Stomach (tissue), 9 donors: ENCODE results near the gene CD300C. TPM values are rescaled to one million over a fixed set of nuclear protein-coding genes. Genes with fewer than 3 reads are reported as not detected.
A peak's percentile ranks its signal among the peaks of the same experiment; 100 is the strongest.

Experiments used
- DNase-seq, 2 donors: peaks; one replicate each; pipeline versions ENCODE4 v3.0.0 to v3.0.0-alpha.2; 2013 to 2019
- H3K27ac ChIP-seq, 5 donors: fragments of 200-600 bp in 4 of 5; sonication (generic) in 4 of 5; one replicate each; pipeline ENCODE4 v1.5.1; 2013 to 2019; ENCODE audit warnings: mild to moderate bottlenecking in 1 of 5, moderate library complexity in 1 of 5
- H3K27me3 ChIP-seq, 3 donors: fragments of 200-600 bp; sonication (generic); one replicate each; pipeline ENCODE4 v1.5.1; 2017 to 2019; ENCODE audit warnings: mixed run types in 1 of 3
- H3K36me3 ChIP-seq, 4 donors: fragments of 200-600 bp; sonication (generic); 1 replicate in 3 of 4; 2 replicates in 1 of 4; pipeline ENCODE4 v1.5.1; 2016 to 2019
- H3K4me1 ChIP-seq, 4 donors: fragments of 200-600 bp; sonication (generic); one replicate each; pipeline ENCODE4 v1.5.1; 2016 to 2019
- H3K4me3 ChIP-seq, 4 donors: fragments of 200-600 bp; sonication (generic) in 3 of 4; one replicate each; pipeline ENCODE4 v1.5.1; 2016 to 2019; ENCODE audit warnings: mild to moderate bottlenecking in 1 of 4
- H3K9me3 ChIP-seq, 4 donors: fragments of 200-600 bp; sonication (generic); one replicate each; pipeline ENCODE4 v1.5.1; 2016 to 2019
- EP300 ChIP-seq: sonication (generic); formaldehyde crosslinking; IDR thresholded peaks from one replicate; pipeline ENCODE4 v1.6.1; 2017; ENCODE audit warnings: antibody characterized with exemption
- POLR2A ChIP-seq, 4 donors: fragments of 450-650 bp; IDR thresholded peaks; one replicate each; pipeline ENCODE4 v1.6.1; 2016; ENCODE audit warnings: antibody characterized with exemption in 4 of 4, control low read depth in 2 of 4, mild to moderate bottlenecking in 1 of 4, moderate library complexity in 1 of 4
- POLR2AphosphoS5 ChIP-seq, 3 donors: sonication (generic); formaldehyde crosslinking; IDR thresholded peaks; one replicate each; pipeline ENCODE4 v1.6.1; 2016; ENCODE audit warnings: antibody characterized with exemption in 3 of 3
- WGBS, 5 donors: extraction: QIAGEN DNeasy Blood & Tissue Kit in 3 of 5; methylation state at CpG; one replicate each; pipeline versions ENCODE4 v1.1.5 to v1.1.7; 2013 to 2018; 5-methylcytosine and 5-hydroxymethylcytosine counted together
- intact Hi-C: fragments of 100-400 bp; cut with DNase I; formaldehyde crosslinking; loops from one replicate; pipeline ENCODE4 v1.15.1; 2023; ENCODE audit warnings: low total_unique reads
- polyA plus RNA-seq, 3 donors: library from polyadenylated mRNA; stranded (reverse); fragments of 200-250 nt; gene quantifications; one replicate each; pipeline ENCODE4 v1.2.3, GENCODE V29; 2013
- total RNA-seq, 5 donors: library from RNA; depleted of rRNA; stranded (reverse); fragments of >200 nt; gene quantifications; one replicate each; pipeline versions ENCODE4 v1.1.0 to v1.2.3, GENCODE V29; 2014 to 2016
- TF ChIP-seq, protein P1 (sequence below), 7 experiments: fragments of 450-650 bp in 4 of 7; fragments of 200-600 bp in 3 of 7; sonication (generic) in 3 of 7; IDR thresholded peaks; one replicate each; pipeline ENCODE4 v1.5.1; 2016 to 2019; ENCODE audit warnings: antibody characterized with exemption in 7 of 7, control low read depth in 2 of 7, mild to moderate bottlenecking in 1 of 7
- donor health status: healthy with polysubstance abuse.
- donor health status: Bipolar disorder and iron deficiency.
- donor health status: healthy.

CD300C gene
- total and polyA plus RNA-seq, 8 donors: 0.13 to 1.6 (median 0.75) TPM; not detected in 5

DNA sequence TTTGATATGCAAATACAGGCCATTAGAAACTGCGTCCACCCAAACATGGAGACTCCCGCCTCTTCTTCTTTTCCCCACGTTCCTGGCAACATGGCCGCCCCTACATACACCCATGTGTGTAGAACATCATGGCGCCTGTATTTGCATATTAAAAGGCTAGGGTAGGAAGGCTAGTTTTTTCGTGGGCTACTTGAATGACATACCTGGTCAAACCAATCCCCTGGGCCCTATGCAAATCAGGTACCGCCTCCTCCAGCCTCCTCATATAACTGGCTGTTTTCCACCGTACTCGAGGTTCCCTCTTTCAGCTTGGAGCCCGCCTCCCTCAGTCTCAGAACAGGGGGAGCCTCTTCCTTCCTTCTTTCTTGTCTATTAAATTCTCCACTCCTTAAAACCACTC is 13.8 kb downstream of the CD300C start:
- H3K27me3 ChIP-seq: peaks cover 0 to 6% (median 5%) of the 10 kb centered on the region in 3 donors
- no peaks in the 10 kb centered on the region for H3K36me3 ChIP-seq
- WGBS, 5 donors: 53 to 68% (median 65%) methylated on average over 10 of the region's 10 CpGs
- intact Hi-C loops: no loop called here
- DNase-seq: peak; percentile 28 to 35
- peak overlapping the region in 2 of 4 donors; percentile 15 to 24 for H3K4me3 ChIP-seq
- peaks cover 0 to 4% (median 0%) of the 10 kb centered on the region in 4 donors for H3K9me3 ChIP-seq
- no peak for TF ChIP-seq EP300
- TF ChIP-seq, protein P1, sequence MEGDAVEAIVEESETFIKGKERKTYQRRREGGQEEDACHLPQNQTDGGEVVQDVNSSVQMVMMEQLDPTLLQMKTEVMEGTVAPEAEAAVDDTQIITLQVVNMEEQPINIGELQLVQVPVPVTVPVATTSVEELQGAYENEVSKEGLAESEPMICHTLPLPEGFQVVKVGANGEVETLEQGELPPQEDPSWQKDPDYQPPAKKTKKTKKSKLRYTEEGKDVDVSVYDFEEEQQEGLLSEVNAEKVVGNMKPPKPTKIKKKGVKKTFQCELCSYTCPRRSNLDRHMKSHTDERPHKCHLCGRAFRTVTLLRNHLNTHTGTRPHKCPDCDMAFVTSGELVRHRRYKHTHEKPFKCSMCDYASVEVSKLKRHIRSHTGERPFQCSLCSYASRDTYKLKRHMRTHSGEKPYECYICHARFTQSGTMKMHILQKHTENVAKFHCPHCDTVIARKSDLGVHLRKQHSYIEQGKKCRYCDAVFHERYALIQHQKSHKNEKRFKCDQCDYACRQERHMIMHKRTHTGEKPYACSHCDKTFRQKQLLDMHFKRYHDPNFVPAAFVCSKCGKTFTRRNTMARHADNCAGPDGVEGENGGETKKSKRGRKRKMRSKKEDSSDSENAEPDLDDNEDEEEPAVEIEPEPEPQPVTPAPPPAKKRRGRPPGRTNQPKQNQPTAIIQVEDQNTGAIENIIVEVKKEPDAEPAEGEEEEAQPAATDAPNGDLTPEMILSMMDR (IDR thresholded peaks at IDR 0.05): no peak
- peak in 1 of 3 donors; percentile 39 for TF ChIP-seq POLR2AphosphoS5 (IDR thresholded peaks at IDR 0.05)
- TF ChIP-seq POLR2A (IDR thresholded peaks at IDR 0.05): no peak
- H3K27ac ChIP-seq: peak overlapping the region in 2 of 5 donors; percentile 22 to 31
- peaks cover 0 to 3% (median 0%) of the 10 kb centered on the region in 4 donors for H3K4me1 ChIP-seq

DNA sequence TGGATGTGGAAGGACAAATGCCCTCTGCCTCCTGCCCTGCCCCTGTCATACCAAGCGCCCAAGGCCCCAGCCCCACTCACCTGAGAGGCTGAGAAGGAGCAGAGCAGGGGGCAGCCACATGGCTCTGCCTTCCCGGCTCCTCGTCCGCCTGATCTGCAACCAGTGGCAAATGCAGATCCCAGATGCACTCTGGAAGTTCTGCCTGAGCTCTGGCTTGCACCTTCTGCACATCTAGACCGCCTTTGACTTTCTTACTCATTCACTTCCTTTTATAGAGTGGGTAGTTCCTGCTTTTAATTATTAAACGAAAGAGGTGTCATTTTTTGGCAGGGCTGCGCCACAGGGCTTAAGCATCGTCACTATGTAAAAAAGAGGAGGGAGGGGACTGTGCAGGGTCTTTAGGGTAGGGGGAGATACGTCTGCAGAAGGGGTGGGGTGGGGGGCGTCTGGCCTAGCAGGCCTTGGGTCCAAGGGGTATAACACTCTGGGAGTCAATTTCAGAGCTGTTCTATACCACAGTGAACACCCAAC is 14.6 kb downstream of the CD300C start, which contains the start of gene CD300LB:
TSS of gene CD300LB (minus strand) at position 245 of the 531 bp plus-strand sequence. CDS start at position 120, 125 bp downstream.
- H3K9me3 ChIP-seq: peaks cover 0 to 4% (median 0%) of the 10 kb centered on the region in 4 donors
- intact Hi-C loops: no loop called here
- peaks cover 0 to 6% (median 5%) of the 10 kb centered on the region in 3 donors for H3K27me3 ChIP-seq
- DNase-seq: peak in 1 of 2 donors; percentile 24
- no peak for TF ChIP-seq POLR2AphosphoS5 (IDR thresholded peaks at IDR 0.05)
- TF ChIP-seq, protein P1 (IDR thresholded peaks at IDR 0.05): no peak
- TF ChIP-seq EP300: no peak
- TF ChIP-seq POLR2A (IDR thresholded peaks at IDR 0.05): no peak
- no peaks in the 10 kb centered on the region for H3K4me1 ChIP-seq
- no peaks in the 10 kb centered on the region for H3K36me3 ChIP-seq
- H3K4me3 ChIP-seq: peak within 1 kb of the TSS in 2 of 4 donors; percentile 15 to 24
- 48 to 66% (median 61%) methylated on average over 10 of the region's 10 CpGs for WGBS, 5 donors
- peak within 1 kb of the TSS in 2 of 5 donors; percentile 22 to 31 for H3K27ac ChIP-seq

DNA sequence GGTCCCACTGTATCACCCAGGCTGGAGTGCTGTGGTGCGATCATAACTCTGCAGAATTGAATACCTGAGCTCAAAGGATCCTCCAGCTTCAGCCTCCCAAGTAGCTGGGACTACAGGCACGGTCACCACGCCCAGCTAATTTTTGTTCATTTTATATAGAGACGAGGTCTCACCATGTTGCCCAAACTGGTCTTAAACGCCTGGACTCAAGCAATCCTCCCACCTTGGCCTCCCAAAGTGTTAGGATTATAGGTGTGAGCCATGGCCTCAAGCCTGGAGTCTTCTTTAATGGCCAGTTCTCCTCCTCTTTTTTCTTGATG is 15.1 kb downstream of the CD300C start:
- intact Hi-C loops: no loop called here
- H3K36me3 ChIP-seq: no peaks in the 10 kb centered on the region
- H3K4me3 ChIP-seq: no peak overlapping the region
- no peak overlapping the region for H3K27ac ChIP-seq
- no peak for TF ChIP-seq POLR2AphosphoS5 (IDR thresholded peaks at IDR 0.05)
- TF ChIP-seq EP300: no peak
- TF ChIP-seq POLR2A (IDR thresholded peaks at IDR 0.05): no peak
- TF ChIP-seq, protein P1 (IDR thresholded peaks at IDR 0.05): no peak
- H3K4me1 ChIP-seq: no peaks in the 10 kb centered on the region
- H3K27me3 ChIP-seq: peaks cover 0 to 6% (median 5%) of the 10 kb centered on the region in 3 donors
- 58 to 83% (median 77%) methylated on average over 5 of the region's 5 CpGs for WGBS, 5 donors
- H3K9me3 ChIP-seq: peaks cover 0 to 4% (median 0%) of the 10 kb centered on the region in 4 donors
- DNase-seq: no peak

DNA sequence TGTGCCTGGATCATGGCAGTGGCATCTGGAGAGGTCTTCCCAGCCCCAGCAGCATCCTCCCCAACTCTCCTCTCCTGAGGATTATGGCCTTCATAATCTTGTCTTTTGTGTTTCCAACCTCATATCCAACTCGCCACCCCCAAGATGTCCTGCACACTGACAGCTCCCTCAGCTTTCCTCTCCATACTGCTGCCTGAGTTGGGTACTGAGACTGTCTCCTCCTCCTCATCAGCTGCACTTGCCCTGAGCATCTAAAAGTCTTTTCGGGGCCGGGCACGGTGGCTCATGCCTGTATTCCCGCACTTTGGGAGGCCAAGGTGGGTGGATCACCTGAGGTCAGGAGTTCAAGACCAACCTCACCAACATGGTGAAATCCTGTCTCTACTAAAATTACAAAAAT is 16.7 kb downstream of the CD300C start:
- no peak overlapping the region for H3K4me3 ChIP-seq
- H3K27me3 ChIP-seq: peaks cover 0 to 6% (median 5%) of the 10 kb centered on the region in 3 donors
- intact Hi-C loops: no loop called here
- H3K4me1 ChIP-seq: no peaks in the 10 kb centered on the region
- no peaks in the 10 kb centered on the region for H3K36me3 ChIP-seq
- H3K9me3 ChIP-seq: no peaks in the 10 kb centered on the region
- peak in 1 of 2 donors; percentile 19 for DNase-seq
- H3K27ac ChIP-seq: peak overlapping the region in 1 of 5 donors; percentile 22
- 79 to 88% (median 86%) methylated on average over 5 of the region's 5 CpGs for WGBS, 5 donors
- TF ChIP-seq, protein P1 (IDR thresholded peaks at IDR 0.05): no peak
- TF ChIP-seq POLR2A (IDR thresholded peaks at IDR 0.05) (no peak), EP300 (no peak), POLR2AphosphoS5 (IDR thresholded peaks at IDR 0.05) (no peak)
